GM21515 (cell line): ENCODE data around the gene VIT.
"Not testable (repeated sequence)": the region's sequence is repeated elsewhere in the genome, so short reads cannot be mapped to it uniquely, and the experiment has no call there.

ENCODE experiments used
- ATAC-seq: cut with Tn5 transposase; IDR thresholded peaks from one replicate; pipeline ENCODE4 v1.9.1; 2021; ENCODE audit not compliant: unreplicated experiment

VIT gene

GRCh38 chr2:36801088-36801487 lies 104.6 kb downstream of the VIT start:
- no peak for ATAC-seq

DNA sequence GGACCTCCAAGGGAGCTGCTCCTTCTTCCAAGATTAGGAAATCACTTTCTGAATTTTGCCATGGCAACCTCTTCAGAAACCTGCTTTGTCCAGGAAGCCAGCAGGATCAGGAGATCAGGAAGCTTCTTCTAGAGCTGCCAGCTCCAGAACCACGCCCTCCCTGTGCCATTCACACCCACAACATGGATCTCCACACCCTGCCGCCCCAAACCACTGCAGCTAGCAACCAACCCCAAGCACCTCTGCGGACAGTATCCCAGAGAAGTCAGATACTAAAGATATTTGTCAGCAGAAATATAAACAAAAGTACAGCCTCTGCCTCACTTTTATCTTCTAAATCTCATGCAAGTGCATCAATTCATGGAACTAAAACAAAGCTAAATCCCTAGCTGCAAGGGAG lies 106.4 kb downstream of the VIT start:
- no peak for ATAC-seq

DNA sequence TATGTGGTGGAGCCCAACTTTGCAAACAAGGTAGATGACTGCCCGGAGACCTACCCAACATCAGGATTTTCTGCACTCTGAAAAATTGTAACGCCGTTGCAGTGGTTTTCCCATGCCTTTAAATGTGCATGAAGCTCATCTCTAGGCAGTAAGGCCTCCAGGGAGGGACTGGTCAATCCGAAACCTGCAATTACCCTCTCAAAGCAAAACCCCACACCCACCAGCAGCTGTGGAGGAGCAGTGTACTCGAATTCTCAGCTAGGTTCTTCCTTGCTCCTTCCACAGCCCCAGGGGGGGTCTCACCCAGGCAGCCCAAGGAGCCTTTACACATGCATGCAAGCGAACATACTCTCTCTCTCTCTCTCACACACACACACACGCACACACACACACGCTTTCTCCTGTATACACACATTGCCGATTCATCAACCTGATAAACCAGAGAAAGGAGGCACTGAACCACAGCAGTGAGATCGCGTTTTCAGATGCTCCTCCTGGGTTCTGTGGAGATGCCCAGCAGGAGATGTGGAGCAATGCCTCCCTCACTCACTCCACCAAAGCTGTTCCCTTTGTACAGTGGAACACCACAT lies 109.2 kb downstream of the VIT start:
- no peak for ATAC-seq

DNA sequence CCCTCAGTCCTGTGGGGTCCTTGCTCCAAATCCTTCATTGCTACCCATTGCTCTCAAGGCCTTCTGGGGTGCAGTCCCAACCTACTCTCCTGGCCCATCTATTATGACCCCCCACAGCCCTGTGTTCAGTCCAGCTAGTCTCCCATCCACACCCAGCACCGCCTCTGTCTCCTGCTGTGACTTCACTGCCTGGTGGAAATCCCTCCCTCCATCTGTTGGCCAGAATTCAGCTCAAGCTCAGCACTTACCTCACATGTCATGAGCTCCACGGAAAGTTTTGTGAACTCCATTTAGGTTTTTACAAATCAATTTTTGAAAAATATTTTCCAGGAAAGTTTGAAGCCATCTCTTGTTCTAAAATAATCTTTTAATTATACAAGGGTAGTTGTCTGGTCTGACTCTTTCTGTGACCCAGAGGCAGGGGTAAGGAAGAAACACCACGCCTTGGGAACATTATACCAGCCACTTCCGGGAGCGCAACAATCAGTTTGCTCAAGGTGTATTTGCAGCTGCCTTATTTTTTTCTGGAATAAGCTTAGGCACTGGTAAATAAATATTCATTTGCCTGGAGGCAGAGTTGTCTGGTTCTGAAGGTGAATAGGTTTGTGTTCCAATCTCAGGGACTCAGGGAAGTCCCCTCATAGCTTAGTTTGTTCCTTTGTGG lies 110.8 kb downstream of the VIT start:
- ATAC-seq: no peak

- ATAC-seq: no peak
These were observed 112.0 kb downstream of the VIT start for GRCh38 chr2:36808386-36809068.

DNA sequence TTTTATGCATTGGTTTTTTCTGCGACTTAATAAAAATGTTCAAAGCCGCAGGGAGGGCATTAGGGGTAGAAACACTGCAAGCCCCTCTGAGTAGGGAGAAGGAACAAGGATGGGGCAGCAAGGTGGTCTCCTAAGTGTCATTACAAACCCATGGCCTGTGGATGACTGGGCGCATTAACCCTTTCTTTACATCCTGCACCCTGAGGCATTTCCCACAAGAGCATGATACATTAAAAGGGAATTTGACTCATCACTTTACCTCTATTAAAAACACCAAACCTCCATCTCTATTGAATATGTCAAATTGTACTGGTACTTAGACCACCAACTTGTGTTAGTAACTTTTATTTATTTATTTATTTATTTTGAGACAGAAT lies 112.5 kb downstream of the VIT start:
- ATAC-seq: no peak

DNA sequence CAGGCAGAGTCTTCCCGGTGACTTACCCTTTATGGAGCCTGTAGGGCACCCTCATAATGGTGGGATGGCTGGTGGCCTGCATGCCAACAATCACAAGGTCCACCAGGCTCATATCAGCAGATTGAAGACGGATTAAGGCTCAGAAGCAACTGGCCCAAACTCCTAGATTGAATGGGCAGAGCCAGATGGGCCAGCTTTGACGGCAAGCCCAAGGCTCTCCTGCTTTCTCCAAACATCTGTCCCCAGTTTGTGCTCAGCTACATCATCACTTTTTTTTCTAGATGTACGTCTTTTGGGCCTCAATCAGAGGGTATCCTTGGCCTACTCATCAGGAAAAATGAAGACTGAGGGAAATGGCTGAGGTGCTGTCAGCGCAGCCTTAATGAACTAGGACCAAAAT lies 114.6 kb downstream of the VIT start:
- no peak for ATAC-seq

DNA sequence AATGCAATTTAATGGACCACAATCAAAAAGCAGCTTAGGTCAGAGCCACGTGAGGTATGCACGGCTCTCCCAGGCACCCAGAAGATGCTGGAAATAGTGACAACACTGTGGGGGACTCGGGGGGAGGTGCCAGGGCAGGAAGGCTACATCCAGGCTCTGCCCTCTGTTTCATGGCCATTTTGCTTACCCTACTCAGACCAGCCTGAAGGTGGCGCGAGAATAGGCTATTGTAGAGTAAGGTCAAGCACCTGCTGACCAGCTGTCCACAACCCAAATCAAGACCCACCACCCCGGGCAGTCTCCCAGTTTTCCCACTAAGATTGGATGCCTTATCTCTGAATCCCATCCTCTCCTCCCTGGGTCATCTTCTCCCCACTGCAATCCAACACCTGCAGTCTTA lies 115.7 kb downstream of the VIT start:
- no peak for ATAC-seq

DNA sequence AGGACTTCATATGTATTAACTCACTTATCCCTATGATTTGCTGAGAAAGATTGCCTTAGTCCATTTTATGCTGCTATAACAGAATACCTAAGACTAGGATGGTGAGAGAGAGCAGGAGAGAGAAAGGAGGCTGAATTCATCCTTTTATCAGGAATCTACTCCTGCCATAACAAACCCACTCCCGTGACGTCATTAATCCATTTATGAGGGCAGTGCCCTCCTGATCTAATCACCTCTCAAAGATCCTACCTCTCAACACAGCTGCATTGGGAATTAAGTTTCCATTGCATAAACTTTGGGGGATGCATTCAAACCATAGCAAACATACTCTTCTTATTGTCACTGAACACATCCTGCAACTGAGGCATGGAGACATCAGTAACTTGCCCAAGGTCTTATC lies 122.0 kb downstream of the VIT start:
- ATAC-seq: no peak

- no peak for ATAC-seq
These were observed 122.7 kb downstream of the VIT start for GRCh38 chr2:36819095-36819711.

DNA sequence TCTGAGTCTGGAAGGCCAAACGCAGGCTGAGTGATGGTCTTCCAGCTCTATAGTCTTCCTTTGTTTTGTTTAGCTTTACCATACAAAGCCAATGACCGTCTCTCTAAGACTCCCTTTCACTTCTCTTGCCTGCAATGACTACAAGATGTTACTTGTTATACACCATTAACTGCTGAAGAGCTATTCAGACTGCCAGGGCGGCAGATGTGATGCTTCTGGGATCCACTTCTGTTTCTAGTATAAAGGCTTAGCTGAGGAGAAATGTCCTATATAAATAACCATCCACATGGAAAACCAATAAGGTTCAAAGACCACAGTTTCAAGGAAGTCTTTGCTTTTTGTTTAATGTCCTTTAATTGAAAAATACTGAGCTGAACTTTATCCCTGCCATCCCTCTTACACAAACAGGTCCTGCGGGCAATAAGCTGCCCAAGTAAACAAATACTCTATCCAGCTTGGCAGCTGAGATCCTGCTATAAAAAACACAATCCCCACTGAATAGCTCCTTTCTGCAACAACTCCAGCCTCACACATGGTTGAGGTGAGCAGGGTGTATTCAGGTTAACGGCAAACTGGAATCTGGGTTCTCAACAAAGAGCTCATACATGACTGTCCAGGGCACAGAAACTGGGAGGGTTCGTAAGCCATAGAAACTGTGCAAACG lies 124.6 kb downstream of the VIT start:
- no peak for ATAC-seq

DNA sequence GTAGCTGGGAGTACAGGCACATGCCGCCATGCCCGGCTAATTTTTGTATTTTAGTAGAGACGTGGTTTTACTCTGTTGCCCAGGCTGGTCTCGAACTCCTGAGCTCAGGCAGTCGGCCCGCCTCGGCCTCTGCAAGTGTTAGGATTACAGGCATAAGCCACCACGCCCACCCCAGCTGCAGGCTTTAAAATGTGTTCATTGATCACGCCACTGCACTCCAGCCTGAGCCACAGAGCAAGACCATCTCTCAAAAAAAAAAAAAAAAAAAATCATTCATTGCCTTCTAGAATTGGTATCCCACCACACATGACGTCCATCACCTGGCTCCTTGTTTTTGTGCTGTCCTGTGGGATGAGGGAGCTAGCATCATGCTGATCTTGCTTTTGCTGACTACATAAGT lies 127.4 kb downstream of the VIT start:
- no peak for ATAC-seq

DNA sequence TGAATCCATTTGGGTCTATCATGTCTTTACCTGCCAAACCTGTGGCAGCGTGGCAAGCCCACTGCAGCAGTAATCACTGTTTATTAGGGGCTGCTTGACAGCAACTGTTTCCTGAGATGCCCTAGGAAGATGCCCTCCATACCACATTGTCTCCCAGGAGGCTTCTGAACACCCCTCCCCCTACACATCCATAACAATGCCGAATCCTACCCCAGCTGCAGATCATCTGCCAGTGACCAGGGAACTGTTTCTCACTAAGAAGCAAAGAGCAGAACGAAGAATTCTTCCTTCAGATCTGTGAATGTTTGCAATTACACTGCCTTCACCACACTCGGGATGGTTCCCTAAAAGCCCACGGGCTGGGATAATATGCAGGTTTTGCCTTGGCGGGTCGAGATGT lies 127.8 kb downstream of the VIT start:
- ATAC-seq: no peak

- not testable (repeated sequence) for ATAC-seq
These were observed 128.2 kb downstream of the VIT start for GRCh38 chr2:36824683-36825082.

DNA sequence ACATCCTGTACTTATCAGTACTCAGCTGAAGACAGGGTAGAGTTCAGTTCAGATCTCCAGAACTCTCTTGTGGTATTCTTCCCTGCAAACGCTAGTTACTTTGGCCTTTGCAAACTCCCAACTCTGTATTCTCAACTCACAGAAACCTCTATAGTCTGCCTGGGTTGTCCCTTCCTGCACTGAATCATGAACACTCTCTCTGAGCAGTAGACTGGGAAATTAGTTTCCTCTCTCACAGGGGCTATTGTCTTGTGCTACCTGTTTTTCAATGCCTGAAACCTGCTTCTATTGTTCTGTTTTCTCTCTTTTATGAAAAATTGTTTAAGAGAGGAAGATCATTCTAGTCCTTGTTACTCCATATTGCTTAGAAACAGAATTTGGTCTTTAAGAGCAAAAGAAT lies 134.7 kb downstream of the VIT start:
- ATAC-seq: no peak

DNA sequence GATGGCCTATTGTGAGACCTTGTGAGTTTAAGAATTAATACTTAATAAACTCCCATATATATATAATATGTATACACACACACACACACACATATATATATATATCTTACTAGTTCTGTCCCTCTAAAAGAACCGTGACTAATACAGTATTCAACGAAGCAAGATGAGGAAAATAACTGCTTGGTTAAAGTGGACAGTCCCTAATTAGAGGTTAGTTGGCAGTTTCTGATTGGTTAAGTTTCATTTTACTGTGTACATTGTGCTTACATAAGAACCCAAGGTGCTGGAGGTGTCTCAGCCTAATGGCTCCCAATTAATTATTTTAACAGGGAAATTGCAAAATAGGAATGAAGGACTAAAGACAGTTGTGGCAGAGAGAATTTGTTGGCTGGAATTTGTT lies 137.7 kb downstream of the VIT start:
- no peak for ATAC-seq

DNA sequence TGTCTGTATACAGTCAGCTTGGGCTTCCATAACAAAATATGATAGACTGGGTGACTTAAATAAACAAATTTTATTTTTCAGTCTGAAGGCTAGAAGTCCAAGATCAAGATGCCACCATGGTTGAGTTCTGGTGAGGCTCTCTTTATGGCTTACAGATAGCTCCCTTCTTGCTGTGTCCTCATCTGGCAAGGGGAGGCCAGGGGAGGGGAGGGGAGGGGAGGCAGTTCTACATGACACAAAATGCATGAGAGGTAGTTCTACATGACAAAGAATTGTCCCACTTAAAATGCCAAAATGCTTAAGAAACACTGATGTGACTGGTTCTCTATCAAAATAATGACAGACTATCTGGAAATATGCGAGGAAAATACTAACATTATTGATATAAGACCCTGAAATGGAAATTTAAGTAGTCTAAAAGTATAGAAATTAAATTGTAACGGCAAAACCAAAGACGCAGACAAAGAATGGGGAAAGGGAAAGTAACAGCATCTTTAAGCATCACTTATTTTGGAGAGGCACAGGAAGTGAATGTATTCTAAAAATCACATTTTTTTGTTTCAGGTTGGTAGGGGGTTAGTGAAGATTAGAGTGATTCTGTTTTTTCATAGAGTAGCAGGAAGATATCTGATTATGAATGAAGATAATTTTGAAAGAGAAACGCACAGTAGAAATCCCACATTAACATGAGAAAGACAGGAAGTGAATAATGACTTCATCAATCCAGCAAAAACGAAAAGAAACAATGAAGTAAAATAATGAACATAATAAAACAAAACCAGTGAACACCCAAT lies 138.4 kb downstream of the VIT start:
- no peak for ATAC-seq

DNA sequence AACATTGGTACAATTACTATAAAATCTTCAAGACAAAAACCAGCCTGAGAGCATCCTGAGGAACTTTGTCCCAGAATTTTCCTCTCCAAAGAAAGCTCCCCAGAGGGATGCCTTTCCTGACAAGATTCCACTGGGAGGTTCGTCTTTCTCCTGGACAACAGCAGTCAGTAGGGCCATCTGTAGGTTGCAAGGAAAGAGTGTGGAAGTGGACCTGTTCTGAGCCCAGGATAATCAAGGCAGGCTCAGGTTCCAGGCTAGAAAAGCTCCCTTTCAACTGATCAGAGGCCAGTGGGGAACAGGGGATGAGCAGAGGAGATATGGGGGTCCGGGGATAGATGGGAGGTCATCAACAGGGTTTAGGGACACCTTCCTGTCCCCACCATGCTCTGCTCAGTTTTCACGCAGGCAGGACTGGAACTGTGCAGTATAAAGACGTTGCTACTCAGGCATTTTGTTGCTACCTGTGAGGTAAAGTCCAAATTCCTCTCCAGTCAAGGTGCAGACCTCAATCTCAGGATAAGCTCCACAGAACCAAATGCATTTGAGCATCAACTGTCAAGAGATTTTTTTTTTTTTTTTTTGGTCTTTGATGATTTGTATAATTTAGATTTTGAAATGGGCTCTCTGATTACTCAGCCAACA lies 143.6 kb downstream of the VIT start:
- ATAC-seq: no peak

GRCh38 chr2:36843838-36844237 lies 147.3 kb downstream of the VIT start:
- no peak for ATAC-seq

GRCh38 chr2:36849265-36849664 lies 152.8 kb downstream of the VIT start:
- ATAC-seq: no peak
